Lung (tissue), 12 donors: Measurements from ENCODE around the gene ENTPD1. TPM values are rescaled to one million over a fixed set of nuclear protein-coding genes. Genes with fewer than 3 reads are reported as not detected.

Source experiments
- ATAC-seq: fragments of 200-7000 bp; cut with Tn5 transposase; one replicate; pipeline ENCODE4 v1.9.1; 2020; ENCODE audit warnings: moderate number of reproducible peaks; ENCODE audit not compliant: insufficient read depth, low FRiP score
- DNase-seq, 3 donors: peaks; one replicate each; pipeline ENCODE4 v3.0.0-alpha.2; 2013 to 2017
- H3K27ac ChIP-seq, 2 donors: one replicate each; pipeline ENCODE4 v1.5.1; 2013; ENCODE audit warnings: mild to moderate bottlenecking in 2 of 2, moderate library complexity in 2 of 2, control low read depth in 1 of 2, inconsistent platforms in 1 of 2, low read depth in 1 of 2, low read length in 1 of 2
- H3K27me3 ChIP-seq, 3 donors: one replicate each; pipeline ENCODE4 v1.5.1; 2013; ENCODE audit warnings: low read length in 2 of 3; ENCODE audit not compliant: control insufficient read depth in 3 of 3, insufficient read depth in 3 of 3
- H3K36me3 ChIP-seq, 4 donors: one replicate each; pipeline ENCODE4 v1.5.1; 2013; ENCODE audit warnings: low read length in 4 of 4, mild to moderate bottlenecking in 1 of 4, moderate library complexity in 1 of 4; ENCODE audit not compliant: control insufficient read depth in 4 of 4, insufficient read depth in 4 of 4
- H3K4me1 ChIP-seq, 5 donors: one replicate each; pipeline ENCODE4 v1.5.1; 2013; ENCODE audit warnings: low read length in 5 of 5, mild to moderate bottlenecking in 2 of 5, moderate library complexity in 1 of 5; ENCODE audit not compliant: control insufficient read depth in 5 of 5, insufficient read depth in 5 of 5
- H3K4me3 ChIP-seq: one replicate; pipeline ENCODE4 v1.5.1; 2013; ENCODE audit warnings: mild to moderate bottlenecking, control low read depth, moderate library complexity
- H3K9ac ChIP-seq, 2 donors: one replicate each; pipeline ENCODE4 v1.5.1; 2013; ENCODE audit warnings: low read length in 2 of 2, control low read depth in 1 of 2; ENCODE audit not compliant: insufficient read depth in 1 of 2
- H3K9me3 ChIP-seq, 4 donors: one replicate each; pipeline ENCODE4 v1.5.1; 2013; ENCODE audit warnings: low read length in 3 of 4, mild to moderate bottlenecking in 1 of 4, moderate library complexity in 1 of 4; ENCODE audit not compliant: control insufficient read depth in 4 of 4, insufficient read depth in 3 of 4
- WGBS, 2 donors: extraction: QIAGEN DNeasy Blood & Tissue Kit; methylation state at CpG; one replicate each; pipeline ENCODE4 v1.1.7; 2013; 5-methylcytosine and 5-hydroxymethylcytosine counted together
- polyA plus RNA-seq, 2 donors: library from polyadenylated mRNA; stranded (reverse); fragments of 200-250 nt; gene quantifications; one replicate each; pipeline ENCODE4 v1.2.1, GENCODE V29; 2013
- total RNA-seq, 2 donors: library from RNA; depleted of rRNA in 1 of 2; stranded (reverse); fragments of >200 nt in 1 of 2; gene quantifications; one replicate each; pipeline ENCODE4 v1.2.1, GENCODE V29; 2014 to 2021
- TF ChIP-seq, protein P1 (sequence below): IDR thresholded peaks from 2 replicates; pipeline ENCODE4 v1.5.1; 2012; ENCODE audit warnings: mild to moderate bottlenecking; ENCODE audit errors: control extremely low read depth, extremely low read depth
- donor health status: control.
- donor health status: control.
- donor health status: Bipolar disorder and iron deficiency.
- donor health status: healthy.
- donor health status: DM: yes; HTN: yes; CAD: no.

ENTPD1 gene
- total and polyA plus RNA-seq, 4 donors = 5.5 to 46.6 (median 18.2) TPM

DNA sequence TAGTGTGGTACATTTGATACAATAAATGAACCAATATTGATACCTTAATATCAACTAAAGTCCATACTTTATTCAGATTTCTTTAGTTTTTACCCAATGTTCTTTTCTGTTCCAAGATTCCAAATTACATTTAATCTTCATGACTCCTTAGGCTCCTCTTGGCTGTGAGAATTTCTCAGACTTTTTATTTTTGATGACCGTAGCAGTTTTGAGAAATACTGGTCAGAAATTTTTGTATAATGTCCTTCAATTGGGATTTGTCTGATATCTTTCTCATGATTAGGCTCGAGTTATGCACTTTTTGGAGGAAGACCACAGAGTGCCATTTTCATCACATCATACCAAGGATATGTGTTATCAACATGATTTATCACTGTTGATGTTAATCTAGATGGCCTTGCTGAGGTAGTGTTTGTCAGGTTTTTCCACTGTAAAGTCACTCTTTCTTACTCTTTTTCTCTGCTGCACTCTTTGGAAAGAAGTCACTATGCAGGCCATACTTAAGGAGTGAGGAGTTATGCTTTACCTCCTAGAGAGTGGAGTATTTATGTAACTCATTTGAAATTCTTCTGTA, 12.9 kb upstream of the ENTPD1 start:
- no peak overlapping the region for H3K4me3 ChIP-seq
- no peak for DNase-seq
- no peak for ATAC-seq
- peaks cover 0 to 19% (median 2%) of the 10 kb centered on the region in 5 donors for H3K4me1 ChIP-seq
- H3K27ac ChIP-seq = peak overlapping the region in 1 of 2 donors; percentile 50
- no peak overlapping the region for H3K9ac ChIP-seq
- H3K9me3 ChIP-seq = peaks cover 0 to 2% (median 0%) of the 10 kb centered on the region in 4 donors
- H3K27me3 ChIP-seq = no peaks in the 10 kb centered on the region
- 80 to 85% methylated on average over 2 of the region's 2 CpGs for WGBS, 2 donors
- H3K36me3 ChIP-seq = no peaks in the 10 kb centered on the region
- TF ChIP-seq, protein P1, sequence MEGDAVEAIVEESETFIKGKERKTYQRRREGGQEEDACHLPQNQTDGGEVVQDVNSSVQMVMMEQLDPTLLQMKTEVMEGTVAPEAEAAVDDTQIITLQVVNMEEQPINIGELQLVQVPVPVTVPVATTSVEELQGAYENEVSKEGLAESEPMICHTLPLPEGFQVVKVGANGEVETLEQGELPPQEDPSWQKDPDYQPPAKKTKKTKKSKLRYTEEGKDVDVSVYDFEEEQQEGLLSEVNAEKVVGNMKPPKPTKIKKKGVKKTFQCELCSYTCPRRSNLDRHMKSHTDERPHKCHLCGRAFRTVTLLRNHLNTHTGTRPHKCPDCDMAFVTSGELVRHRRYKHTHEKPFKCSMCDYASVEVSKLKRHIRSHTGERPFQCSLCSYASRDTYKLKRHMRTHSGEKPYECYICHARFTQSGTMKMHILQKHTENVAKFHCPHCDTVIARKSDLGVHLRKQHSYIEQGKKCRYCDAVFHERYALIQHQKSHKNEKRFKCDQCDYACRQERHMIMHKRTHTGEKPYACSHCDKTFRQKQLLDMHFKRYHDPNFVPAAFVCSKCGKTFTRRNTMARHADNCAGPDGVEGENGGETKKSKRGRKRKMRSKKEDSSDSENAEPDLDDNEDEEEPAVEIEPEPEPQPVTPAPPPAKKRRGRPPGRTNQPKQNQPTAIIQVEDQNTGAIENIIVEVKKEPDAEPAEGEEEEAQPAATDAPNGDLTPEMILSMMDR = no peak

DNA sequence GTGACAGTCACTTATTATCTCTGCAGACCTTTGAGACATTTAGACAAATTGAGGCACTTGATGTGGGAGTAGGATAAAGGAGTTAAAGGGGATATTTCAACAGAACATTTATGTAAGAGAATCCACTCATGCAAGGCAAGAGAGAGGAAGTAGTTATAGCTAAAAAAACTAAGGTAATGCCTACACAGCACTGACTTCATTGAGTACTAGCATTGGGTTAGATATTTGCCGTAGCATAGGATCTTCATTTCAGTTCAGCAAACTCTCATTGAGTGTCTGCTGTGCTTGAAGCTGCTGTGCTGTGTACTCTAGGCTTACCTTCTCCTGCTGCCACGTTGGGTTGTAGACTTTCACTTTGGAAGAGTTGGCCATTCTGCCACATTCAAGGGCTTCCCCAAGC, 10.5 kb upstream of the ENTPD1 start:
- no peaks in the 10 kb centered on the region for H3K27me3 ChIP-seq

DNA sequence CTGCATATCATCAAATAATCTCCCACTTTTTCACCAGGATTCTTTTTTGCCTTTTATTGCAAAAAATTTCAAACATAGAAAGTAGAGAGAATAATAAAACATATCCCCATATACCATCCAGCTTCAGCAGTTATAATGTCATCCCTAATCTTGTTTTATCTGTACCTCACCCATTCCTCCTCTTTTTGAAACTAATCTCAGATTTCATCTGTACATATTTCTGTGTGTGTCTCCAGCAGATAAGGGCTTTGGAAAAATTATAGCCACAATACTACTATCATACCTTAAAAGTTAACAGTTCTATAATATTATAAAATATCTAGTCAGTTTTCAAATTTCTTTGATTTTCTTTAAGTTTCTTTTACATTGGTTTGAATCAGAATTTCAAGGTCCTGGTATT, 7.6 kb upstream of the ENTPD1 start:
- Histone ChIP-seq H3K27me3 (no peaks in the 10 kb centered on the region), H3K36me3 (no peaks in the 10 kb centered on the region), H3K4me3 (no peak overlapping the region), H3K27ac (no peak overlapping the region), H3K9ac (no peak overlapping the region), H3K4me1 (no peaks in the 10 kb centered on the region), H3K9me3 (peaks cover 0 to 2% (median 0%) of the 10 kb centered on the region in 4 donors)
- ATAC-seq = no peak
- TF ChIP-seq, protein P1 = no peak
- no peak for DNase-seq

More for the DNA sequence above, 10.5 kb upstream of the ENTPD1 start:
- Histone ChIP-seq H3K4me1 (peaks cover 0 to 19% (median 2%) of the 10 kb centered on the region in 5 donors), H3K27ac (no peak overlapping the region), H3K9me3 (peaks cover 0 to 2% (median 0%) of the 10 kb centered on the region in 4 donors), H3K4me3 (no peak overlapping the region), H3K9ac (no peak overlapping the region), H3K36me3 (no peaks in the 10 kb centered on the region)
- TF ChIP-seq, protein P1 = no peak
- DNase-seq (no peak), ATAC-seq (peak; percentile 11)
- 57 to 64% methylated on average over 2 of the region's 2 CpGs for WGBS, 2 donors
